Measurements from ENCODE around the gene CLK3.

The CLK3 gene

DNA sequence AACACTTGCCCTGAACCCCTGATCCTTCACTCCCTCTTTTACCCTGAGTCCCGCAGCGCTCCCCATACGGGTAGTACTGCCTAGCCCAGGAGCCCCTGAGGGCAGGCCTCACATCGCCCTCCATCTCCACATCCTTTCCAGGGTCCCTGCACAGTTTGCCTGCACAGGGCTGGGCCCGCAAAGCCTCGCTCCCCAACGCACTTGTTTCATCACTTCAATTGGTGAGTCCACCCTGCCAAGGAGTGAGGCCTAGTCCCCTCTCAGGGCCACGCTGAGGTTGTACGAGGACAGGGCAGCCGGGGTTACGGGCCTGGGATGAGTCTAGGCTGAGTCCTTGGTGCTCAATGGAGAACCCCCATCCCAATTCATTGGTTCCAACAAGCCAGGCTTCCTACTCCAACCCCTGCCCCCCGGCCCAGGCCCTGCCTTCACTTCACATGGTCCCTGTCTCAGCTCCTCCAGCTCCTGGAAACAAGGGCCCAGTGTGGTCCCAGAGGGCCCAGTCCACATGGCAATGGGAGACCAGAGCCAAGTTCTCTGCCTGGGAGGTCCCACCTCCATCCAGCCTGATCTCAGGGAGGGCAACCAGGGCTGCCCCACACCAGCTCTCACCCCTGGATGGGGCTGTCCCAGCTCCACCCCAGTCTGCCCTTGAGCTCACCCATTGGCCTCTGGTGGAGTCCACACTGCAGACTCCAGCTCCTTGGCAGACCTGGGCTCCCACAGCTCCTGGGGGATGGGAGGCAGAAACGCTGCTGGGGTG, 12.4 kb upstream of the CLK3 start:
- in situ Hi-C loops (cut with MboI; ENCODE audit: low sequenced_read_pairs) = no loop called here

- in situ Hi-C loops (cut with MboI; ENCODE audit: low sequenced_read_pairs) = no loop called here
These were observed 11.6 kb upstream of the CLK3 start for GRCh38 chr15:74603789-74604705.

DNA sequence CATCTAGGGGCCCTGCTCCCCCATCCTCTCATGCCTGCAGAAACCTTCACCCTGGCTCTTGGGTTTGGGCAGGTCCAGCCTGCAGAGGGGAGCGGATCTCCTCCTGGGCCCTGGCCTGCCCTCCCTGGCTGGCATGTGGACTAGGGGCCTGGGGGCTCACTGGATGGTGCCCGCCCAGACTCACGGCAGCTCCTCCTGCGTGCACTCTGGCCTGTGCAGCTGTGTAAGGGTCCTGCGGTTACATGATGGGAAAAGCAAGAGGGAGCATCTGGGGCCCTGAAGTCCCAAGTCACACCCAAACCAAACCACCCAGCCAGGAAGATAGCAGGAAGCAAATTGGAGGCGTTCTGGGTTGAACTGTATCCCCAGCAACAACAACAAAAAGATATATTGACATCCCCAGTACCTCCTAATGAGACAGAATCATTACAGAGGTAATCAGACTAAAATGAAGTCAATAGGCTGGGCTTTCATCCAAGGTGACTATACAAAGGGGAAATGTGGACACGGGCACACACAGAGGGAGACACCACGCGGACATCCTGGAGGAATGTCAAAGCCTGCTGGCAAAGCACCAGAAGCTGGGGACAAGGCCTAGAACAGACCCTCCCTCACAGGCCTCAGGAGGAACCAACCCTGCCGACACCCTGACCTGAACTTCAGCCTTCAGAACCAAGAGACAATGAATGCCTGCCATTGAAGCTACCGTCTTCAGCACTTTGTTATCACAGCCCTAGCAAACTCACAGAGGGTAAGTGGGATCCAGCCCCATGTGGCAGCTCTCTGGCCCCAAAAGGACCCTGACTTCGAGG, 10.4 kb upstream of the CLK3 start:
- in situ Hi-C loops (cut with MboI; ENCODE audit: low sequenced_read_pairs) = no loop called here

DNA sequence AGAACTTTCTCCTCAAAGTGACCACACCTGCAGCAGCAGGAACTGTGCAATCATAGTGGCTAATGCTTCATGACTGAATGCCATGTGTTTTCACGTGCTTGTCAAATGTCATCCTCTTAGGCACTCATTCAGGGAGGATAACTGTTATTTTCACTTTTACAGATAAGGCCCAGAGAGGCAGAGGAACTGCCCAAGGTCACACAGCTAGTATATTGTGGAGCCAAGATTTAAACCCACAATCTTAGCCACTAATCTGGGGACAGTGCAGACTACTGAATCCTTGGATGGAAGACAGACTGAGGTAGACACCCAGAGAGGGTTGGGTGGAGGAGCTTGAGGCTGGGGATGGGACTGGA, 9.9 kb upstream of the CLK3 start:
- in situ Hi-C loops (cut with MboI; ENCODE audit: low sequenced_read_pairs) = no loop called here

GRCh38 chr15:74608786-74609185, 6.8 kb upstream of the CLK3 start:
- in situ Hi-C loops (cut with MboI; ENCODE audit: low sequenced_read_pairs) = no loop called here

DNA sequence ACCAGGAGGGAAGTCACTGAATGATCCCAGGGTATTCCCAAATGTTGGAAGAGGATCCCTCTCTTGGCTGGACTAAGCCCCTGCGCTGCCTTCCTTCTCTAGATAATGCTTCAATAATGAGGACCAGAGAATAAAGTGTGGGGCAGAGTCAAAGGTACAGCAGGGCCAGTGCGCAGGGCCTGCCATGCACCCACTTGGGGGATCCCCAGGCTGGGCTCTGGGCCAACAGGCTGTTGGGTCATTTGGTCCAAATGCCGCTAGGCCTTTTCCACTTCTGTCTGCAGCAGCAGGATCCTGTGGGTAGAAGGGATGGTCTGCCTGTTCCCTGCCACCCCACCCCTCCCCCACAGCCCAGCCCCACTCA, 5.7 kb upstream of the CLK3 start:
- in situ Hi-C loops (cut with MboI; ENCODE audit: low sequenced_read_pairs) = no loop called here

GRCh38 chr15:74610302-74610951, 5.2 kb upstream of the CLK3 start:
- in situ Hi-C loops (cut with MboI; ENCODE audit: low sequenced_read_pairs) = no loop called here

DNA sequence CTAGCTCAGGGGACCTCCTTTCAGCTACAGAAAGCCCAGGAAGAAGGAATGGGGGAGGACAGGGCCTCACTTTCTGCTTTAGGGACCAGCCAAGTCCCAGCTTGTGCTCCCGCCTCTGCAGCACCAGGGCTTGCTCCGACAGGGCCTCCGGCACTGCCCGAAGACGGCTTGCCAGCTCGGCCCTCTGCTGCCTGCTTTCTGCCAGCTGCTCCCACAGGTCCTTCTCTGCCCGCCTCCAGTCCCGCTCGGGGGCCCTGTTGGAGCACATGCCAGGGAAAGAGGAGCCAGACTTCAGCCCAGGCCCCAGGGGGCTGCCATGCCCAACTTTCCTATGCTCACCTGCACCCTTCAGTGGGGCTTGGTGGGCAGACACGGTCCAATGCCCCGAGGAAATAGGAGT, 4.3 kb upstream of the CLK3 start:
- in situ Hi-C loops (cut with MboI; ENCODE audit: low sequenced_read_pairs) = no loop called here

GRCh38 chr15:74611834-74612233, 3.8 kb upstream of the CLK3 start:
- in situ Hi-C loops (cut with MboI; ENCODE audit: low sequenced_read_pairs) = no loop called here

- in situ Hi-C loops (cut with MboI; ENCODE audit: low sequenced_read_pairs) = no loop called here
These were observed 3.0 kb upstream of the CLK3 start for GRCh38 chr15:74612677-74613076.

GRCh38 chr15:74613089-74613952, 2.3 kb upstream of the CLK3 start:
- in situ Hi-C loops (cut with MboI; ENCODE audit: low sequenced_read_pairs) = no loop called here

DNA sequence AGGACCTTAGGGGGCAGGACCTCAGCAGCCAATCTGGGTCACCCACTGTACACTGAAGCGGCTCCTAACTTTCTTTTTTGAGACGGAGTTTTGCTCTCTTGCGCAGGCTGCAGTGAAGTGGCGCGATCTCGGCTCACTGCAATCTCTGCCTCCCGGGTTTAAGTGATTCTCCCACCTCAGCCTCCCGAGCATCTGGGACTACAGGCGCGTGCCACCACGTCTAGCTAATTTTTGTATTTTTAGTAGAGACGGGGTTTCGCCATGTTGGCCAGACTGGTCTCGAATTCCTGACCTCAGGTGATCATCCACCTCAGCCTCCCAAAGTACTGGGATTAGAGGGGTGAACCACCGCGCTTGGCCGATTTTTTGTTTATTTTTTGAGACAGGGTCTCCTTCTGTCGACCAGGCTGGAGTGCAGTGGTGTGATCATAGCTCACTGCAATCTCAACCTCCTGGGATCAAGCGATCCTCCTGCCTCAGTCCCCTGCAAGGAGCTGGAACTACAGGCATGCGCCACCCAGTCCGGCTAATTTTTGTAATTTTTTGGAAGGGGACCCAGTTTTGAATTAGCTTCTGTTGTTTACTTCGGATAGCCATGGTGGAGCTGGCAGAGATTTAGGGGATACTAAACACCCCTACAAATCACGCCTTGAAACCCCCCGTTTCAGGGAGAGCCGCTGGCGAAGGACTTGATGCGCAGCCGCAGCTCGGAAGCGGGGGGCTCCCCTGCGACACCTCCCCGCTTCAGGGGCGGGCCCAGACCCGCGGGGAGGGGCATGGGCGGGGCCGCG, 1.5 kb upstream of the CLK3 start:
- in situ Hi-C loops (cut with MboI; ENCODE audit: low sequenced_read_pairs) = no loop called here

GRCh38 chr15:74614744-74615507, 710 bp upstream of the CLK3 start:
- in situ Hi-C loops (cut with MboI; ENCODE audit: low sequenced_read_pairs) = no loop called here

DNA sequence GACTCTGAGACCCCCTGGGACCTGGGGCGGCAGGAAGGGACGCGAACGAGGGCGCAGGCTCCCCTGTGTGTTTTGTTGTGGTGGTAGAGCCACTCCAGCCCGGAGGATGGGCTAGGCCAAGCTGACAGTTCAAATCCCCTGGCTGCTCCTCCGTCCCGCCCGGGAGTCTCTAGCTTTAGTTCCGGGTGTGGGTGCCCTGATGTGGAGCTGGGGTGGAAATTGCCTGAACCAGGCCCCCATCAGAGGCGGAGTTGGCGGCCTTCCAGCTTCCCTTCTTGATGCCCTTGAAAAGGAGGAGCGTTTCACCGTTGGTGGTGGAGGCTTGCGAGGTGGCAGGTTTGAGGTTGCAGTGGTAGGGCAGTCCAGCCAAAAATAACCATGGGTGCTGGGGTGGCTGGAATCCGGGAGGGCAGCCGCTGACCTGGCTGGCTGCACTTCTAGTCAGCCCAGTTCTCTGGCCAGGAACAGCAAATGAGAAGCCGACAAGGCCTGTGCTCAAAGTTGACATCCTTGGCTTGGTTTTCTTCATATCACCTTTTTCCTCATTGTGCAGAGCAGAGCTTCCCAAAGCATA, 817 bp downstream of the CLK3 start:
- in situ Hi-C loops (cut with MboI; ENCODE audit: low sequenced_read_pairs) = no loop called here

GRCh38 chr15:74616996-74617395, 1.4 kb downstream of the CLK3 start:
- in situ Hi-C loops (cut with MboI; ENCODE audit: low sequenced_read_pairs) = no loop called here

DNA sequence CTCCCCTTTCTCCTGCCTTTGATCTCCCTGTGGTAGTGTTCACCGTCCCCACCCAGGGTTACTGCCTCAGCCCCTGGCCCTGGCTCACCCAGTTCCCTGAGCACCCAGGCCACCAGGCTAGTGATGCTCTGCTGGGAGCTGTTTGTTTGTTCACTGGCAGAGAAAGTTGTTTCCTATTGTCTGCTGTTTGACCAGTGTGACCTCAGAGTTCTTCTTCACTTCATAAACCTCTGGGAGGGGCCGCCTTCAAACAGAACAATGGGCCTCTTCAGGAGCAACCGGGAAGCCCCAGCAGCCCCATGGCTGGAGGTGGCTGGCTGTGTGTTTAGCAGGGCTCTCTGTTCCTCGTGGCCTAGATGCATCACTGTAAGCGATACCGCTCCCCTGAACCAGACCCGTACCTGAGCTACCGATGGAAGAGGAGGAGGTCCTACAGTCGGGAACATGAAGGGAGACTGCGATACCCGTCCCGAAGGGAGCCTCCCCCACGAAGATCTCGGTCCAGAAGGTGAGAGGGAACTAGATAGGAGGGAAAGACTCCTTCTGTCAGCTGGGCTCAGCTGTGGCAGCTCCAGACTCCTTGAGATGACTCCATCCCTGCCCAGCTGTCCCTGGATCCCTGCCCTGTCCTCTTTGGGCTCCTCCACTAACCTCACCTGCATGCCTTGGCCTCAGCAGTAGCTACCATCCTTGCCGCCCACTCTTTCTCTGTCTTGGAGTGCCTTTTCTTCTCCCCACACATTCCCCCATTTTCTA, 3.4 kb downstream of the CLK3 start:
- in situ Hi-C loops (cut with MboI; ENCODE audit: low sequenced_read_pairs) = no loop called here

- in situ Hi-C loops (cut with MboI; ENCODE audit: low sequenced_read_pairs) = loop anchor here (10.0 kb wide), 1 partner anchor 245 kb away; no protein-coding TSS in a partner anchor
These were observed 4.4 kb downstream of the CLK3 start for GRCh38 chr15:74619916-74620635.
